Activated CD8-positive, alpha-beta T cell treated with anti-CD3 and anti-CD28 coated beads, Interleukin-2, amount 10 ng/mL, durations not matched to agents 7 days and 5 days (primary cell): ENCODE measurements around the gene ACY1. TPM values are rescaled to one million over a fixed set of nuclear protein-coding genes. Genes with fewer than 3 reads are reported as not detected.
"Not testable (repeated sequence)": the region's sequence is repeated elsewhere in the genome, so short reads cannot be mapped to it uniquely, and the experiment has no call there.

Source experiments
- ATAC-seq: fragments of 150-1000 bp; cut with Tn5 transposase; one replicate; pipeline ENCODE4 v1.10.0; 2021; ENCODE audit warnings: moderate library complexity
- CTCF ChIA-PET: fragments of 350-600 bp; sonication (Branson Sonifier 250); formaldehyde crosslinking; loops from one replicate; lab custom pipeline; 2021; ENCODE audit warnings: antibody characterized with exemption; lab: Charles Lee
- POLR2A ChIA-PET: fragments of 350-600 bp; sonication (Branson Sonifier 250); formaldehyde crosslinking; loops from one replicate; lab custom pipeline; 2021; ENCODE audit warnings: antibody characterized with exemption; lab: Charles Lee
- DNase-seq: peaks from one replicate; pipeline ENCODE4 v3.0.0-alpha.2; 2020
- H3K27ac Mint-ChIP-seq: one replicate; pipeline ENCODE4 v1.8.0; 2021; ENCODE audit warnings: mild to moderate bottlenecking, mixed read lengths
- H3K27me3 Mint-ChIP-seq: one replicate; pipeline ENCODE4 v1.8.0; 2021; ENCODE audit warnings: low read depth, mixed read lengths
- H3K36me3 Mint-ChIP-seq: one replicate; pipeline ENCODE4 v1.8.0; 2021; ENCODE audit warnings: low read depth, mixed read lengths
- H3K4me1 Mint-ChIP-seq: one replicate; pipeline ENCODE4 v1.8.0; 2021; ENCODE audit warnings: low read depth, mixed read lengths
- H3K4me3 Mint-ChIP-seq: one replicate; pipeline ENCODE4 v1.8.0; 2021; ENCODE audit warnings: mild to moderate bottlenecking, mixed read lengths
- H3K9me3 Mint-ChIP-seq: one replicate; pipeline ENCODE4 v1.8.0; 2022; ENCODE audit warnings: mixed read lengths; ENCODE audit not compliant: insufficient read depth
- total RNA-seq, 2 experiments: library from RNA; stranded (reverse); gene quantifications; one replicate each; pipeline ENCODE4 v1.2.3, GENCODE V29; 2021

ACY1 gene
- total RNA-seq, 2 experiments from 2014 or later: 17.4 to 21.2 TPM

- peaks cover 3% of the 10 kb centered on the region for H3K27me3 Mint-ChIP-seq
- ChIA-PET CTCF (no interaction called here), POLR2A (no interaction called here)
- DNase-seq: no peak
- no peak for ATAC-seq
- H3K36me3 Mint-ChIP-seq: no peaks in the 10 kb centered on the region
- no peaks in the 10 kb centered on the region for H3K9me3 Mint-ChIP-seq
- H3K27ac Mint-ChIP-seq: no peak overlapping the region
- H3K4me3 Mint-ChIP-seq: no peak overlapping the region
- H3K4me1 Mint-ChIP-seq: no peaks in the 10 kb centered on the region
These were observed 40.8 kb downstream of the ACY1 start for GRCh38 chr3:52023860-52024764.

GRCh38 chr3:52024765-52025452, 41.6 kb downstream of the ACY1 start:
- H3K4me1 Mint-ChIP-seq: no peaks in the 10 kb centered on the region
- ChIA-PET CTCF (no interaction called here), POLR2A (no interaction called here)
- ATAC-seq (no peak), DNase-seq (no peak)
- H3K36me3 Mint-ChIP-seq: no peaks in the 10 kb centered on the region
- H3K27me3 Mint-ChIP-seq: peaks cover 3% of the 10 kb centered on the region
- H3K4me3 Mint-ChIP-seq: no peak overlapping the region
- H3K27ac Mint-ChIP-seq: no peak overlapping the region
- no peaks in the 10 kb centered on the region for H3K9me3 Mint-ChIP-seq

- POLR2A ChIA-PET: no interaction called here
These were observed 42.1 kb downstream of the ACY1 start for GRCh38 chr3:52025453-52025852.

GRCh38 chr3:52026041-52026440, 42.7 kb downstream of the ACY1 start:
- POLR2A ChIA-PET: no interaction called here
- H3K27me3 Mint-ChIP-seq: peaks cover 3% of the 10 kb centered on the region
- no peak overlapping the region for H3K4me3 Mint-ChIP-seq
- peak overlapping the region; percentile 17 for H3K27ac Mint-ChIP-seq
- H3K36me3 Mint-ChIP-seq: no peaks in the 10 kb centered on the region
- no peak for DNase-seq
- no peaks in the 10 kb centered on the region for H3K9me3 Mint-ChIP-seq
- H3K4me1 Mint-ChIP-seq: no peaks in the 10 kb centered on the region
- no peak for ATAC-seq
- CTCF ChIA-PET: no interaction called here

More at GRCh38 chr3:52025453-52025852, 42.1 kb downstream of the ACY1 start:
- H3K36me3 Mint-ChIP-seq: no peaks in the 10 kb centered on the region
- no peak overlapping the region for H3K27ac Mint-ChIP-seq
- no peak for ATAC-seq
- CTCF ChIA-PET: no interaction called here
- no peaks in the 10 kb centered on the region for H3K9me3 Mint-ChIP-seq
- H3K27me3 Mint-ChIP-seq: peaks cover 3% of the 10 kb centered on the region
- no peak for DNase-seq
- no peak overlapping the region for H3K4me3 Mint-ChIP-seq
- no peaks in the 10 kb centered on the region for H3K4me1 Mint-ChIP-seq

- no peak overlapping the region for H3K4me3 Mint-ChIP-seq
- H3K9me3 Mint-ChIP-seq: no peaks in the 10 kb centered on the region
- H3K27me3 Mint-ChIP-seq: peaks cover 3% of the 10 kb centered on the region
- CTCF ChIA-PET: interaction anchor here (0.8 kb wide), 1 partner anchor 12 kb away, joined by 4 read pairs; no protein-coding TSS in a partner anchor
- DNase-seq: no peak
- no peak overlapping the region for H3K27ac Mint-ChIP-seq
- ATAC-seq: no peak
- no peaks in the 10 kb centered on the region for H3K4me1 Mint-ChIP-seq
- H3K36me3 Mint-ChIP-seq: no peaks in the 10 kb centered on the region
- POLR2A ChIA-PET: no interaction called here
These were observed 45.2 kb downstream of the ACY1 start for GRCh38 chr3:52028572-52028971.

GRCh38 chr3:52029053-52029452, 45.7 kb downstream of the ACY1 start:
- ChIA-PET POLR2A (no interaction called here), CTCF (no interaction called here)
- Mint-ChIP-seq H3K36me3 (no peaks in the 10 kb centered on the region), H3K27ac (no peak overlapping the region), H3K4me3 (no peak overlapping the region), H3K27me3 (peaks cover 3% of the 10 kb centered on the region), H3K9me3 (no peaks in the 10 kb centered on the region), H3K4me1 (no peaks in the 10 kb centered on the region)
- DNase-seq (no peak), ATAC-seq (no peak)

- ATAC-seq (no peak), DNase-seq (no peak)
- no peak overlapping the region for H3K27ac Mint-ChIP-seq
- no peaks in the 10 kb centered on the region for H3K36me3 Mint-ChIP-seq
- no peaks in the 10 kb centered on the region for H3K9me3 Mint-ChIP-seq
- ChIA-PET CTCF (interaction anchor here (0.7 kb wide), 1 partner anchor 27 kb away, joined by 3 read pairs; no protein-coding TSS in a partner anchor), POLR2A (no interaction called here)
- H3K4me1 Mint-ChIP-seq: no peaks in the 10 kb centered on the region
- no peak overlapping the region for H3K4me3 Mint-ChIP-seq
- no peaks in the 10 kb centered on the region for H3K27me3 Mint-ChIP-seq
These were observed 46.2 kb downstream of the ACY1 start for GRCh38 chr3:52029535-52029934.

- H3K4me3 Mint-ChIP-seq: no peak overlapping the region
- no peak overlapping the region for H3K27ac Mint-ChIP-seq
- H3K27me3 Mint-ChIP-seq: no peaks in the 10 kb centered on the region
- no peaks in the 10 kb centered on the region for H3K9me3 Mint-ChIP-seq
- ATAC-seq (no peak), DNase-seq (no peak)
- POLR2A ChIA-PET: no interaction called here
- H3K4me1 Mint-ChIP-seq: no peaks in the 10 kb centered on the region
- CTCF ChIA-PET: interaction anchor here (1.6 kb wide), 1 partner anchor 92 kb away, joined by 4 read pairs; no protein-coding TSS in a partner anchor
- H3K36me3 Mint-ChIP-seq: no peaks in the 10 kb centered on the region
These were observed 47.5 kb downstream of the ACY1 start for GRCh38 chr3:52030714-52031310.

- DNase-seq: no peak
- Mint-ChIP-seq H3K4me3 (no peak overlapping the region), H3K36me3 (no peaks in the 10 kb centered on the region), H3K9me3 (no peaks in the 10 kb centered on the region), H3K27ac (no peak overlapping the region), H3K27me3 (no peaks in the 10 kb centered on the region), H3K4me1 (no peaks in the 10 kb centered on the region)
- ChIA-PET CTCF (interaction anchor here (1.6 kb wide), 1 partner anchor 91 kb away, joined by 4 read pairs; no protein-coding TSS in a partner anchor), POLR2A (no interaction called here)
- ATAC-seq: no peak
These were observed 48.6 kb downstream of the ACY1 start for GRCh38 chr3:52031896-52032295.

- no peaks in the 10 kb centered on the region for H3K27me3 Mint-ChIP-seq
- ATAC-seq (no peak), DNase-seq (no peak)
- H3K4me1 Mint-ChIP-seq: no peaks in the 10 kb centered on the region
- no peaks in the 10 kb centered on the region for H3K9me3 Mint-ChIP-seq
- ChIA-PET CTCF (interaction anchor here (0.8 kb wide), 1 partner anchor 72 kb away, joined by 3 read pairs; no protein-coding TSS in a partner anchor), POLR2A (no interaction called here)
- no peaks in the 10 kb centered on the region for H3K36me3 Mint-ChIP-seq
- no peak overlapping the region for H3K27ac Mint-ChIP-seq
- no peak overlapping the region for H3K4me3 Mint-ChIP-seq
These were observed 49.5 kb downstream of the ACY1 start for GRCh38 chr3:52032702-52033408.

GRCh38 chr3:52033748-52034147, 50.4 kb downstream of the ACY1 start:
- H3K27ac Mint-ChIP-seq, H3K4me3 Mint-ChIP-seq, H3K9me3 Mint-ChIP-seq, POLR2A ChIA-PET, DNase-seq, H3K27me3 Mint-ChIP-seq, H3K36me3 Mint-ChIP-seq, H3K4me1 Mint-ChIP-seq, CTCF ChIA-PET, ATAC-seq: not testable (repeated sequence)
